HuH-7 (cell line): ENCODE data around the gene TSC2.

Source experiments
- DNase-seq: peaks from one replicate; pipeline ENCODE4 v3.0.0; 2011; ENCODE audit warnings: low spot score

TSC2 gene

DNA sequence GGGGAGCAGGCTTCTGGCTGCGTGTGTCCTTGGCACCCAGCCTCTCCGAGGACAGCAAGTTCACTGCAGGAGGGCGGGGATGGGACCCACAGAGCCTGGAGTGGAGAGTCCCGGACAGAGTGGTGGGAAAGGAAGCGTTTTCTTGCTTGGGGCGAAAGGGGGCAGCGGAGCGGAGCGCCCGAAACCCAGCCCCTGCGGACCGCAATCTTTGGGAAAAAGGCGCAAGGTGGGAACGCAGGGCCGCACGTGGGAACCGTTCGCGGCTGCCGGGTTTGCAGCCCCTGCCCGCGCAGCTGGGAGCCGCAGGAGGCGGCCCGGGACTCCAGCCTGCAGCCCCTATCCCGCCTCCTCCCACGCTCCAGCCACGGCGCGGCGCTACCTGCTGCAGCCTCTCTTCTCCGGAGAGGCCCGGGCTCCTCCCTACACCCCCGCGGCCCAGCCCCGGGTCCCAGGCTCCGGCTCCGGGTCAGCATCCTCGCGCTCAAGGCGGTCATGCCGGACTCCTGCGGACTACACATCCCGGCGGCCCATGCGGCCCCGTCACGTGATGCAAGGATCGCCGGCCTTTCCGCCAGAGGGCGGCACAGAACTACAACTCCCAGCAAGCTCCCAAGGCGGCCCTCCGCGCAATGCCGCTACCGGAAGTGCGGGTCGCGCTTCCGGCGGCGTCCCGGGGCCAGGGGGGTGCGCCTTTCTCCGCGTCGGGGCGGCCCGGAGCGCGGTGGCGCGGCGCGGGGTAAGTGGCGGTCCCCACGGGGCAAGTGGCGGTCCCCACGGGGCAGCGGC is at the start of gene TSC2, which contains the start of gene NTHL1:
Gene TSC2, plus strand, starts transcription at position 656 of the 786 bp plus-strand sequence. CDS start 631 bp downstream, outside the sequence.
Gene NTHL1, minus strand, starts transcription at position 505 of the 786 bp plus-strand sequence. Its CDS starts 11 bp downstream, at position 494.
- peak; percentile 96 for DNase-seq

DNA sequence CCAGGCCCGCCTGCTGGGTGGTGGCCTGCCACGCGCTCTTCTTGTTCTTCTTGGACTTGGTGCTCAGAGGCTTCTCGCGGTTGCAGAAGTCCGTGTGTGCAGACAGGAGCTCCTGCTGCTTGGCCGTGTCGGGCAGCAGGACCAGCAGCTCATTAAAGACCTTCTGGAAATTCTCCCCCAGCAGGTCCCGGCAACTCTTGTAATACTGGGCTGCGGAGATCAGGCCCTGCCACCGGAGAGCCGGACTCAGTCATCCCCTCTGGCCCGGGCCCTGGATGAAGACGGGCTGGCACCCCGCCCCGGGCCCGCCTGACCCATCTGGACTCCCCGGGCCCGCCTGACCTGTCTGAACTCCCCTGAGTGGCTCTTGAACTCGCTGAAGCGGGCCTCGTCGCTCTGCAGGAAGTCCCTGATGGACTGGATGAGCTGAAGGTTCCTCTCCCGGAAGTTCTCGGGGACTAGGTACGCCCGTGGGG is 49.4 kb upstream of the TSC2 start:
- DNase-seq, result no peak

DNA sequence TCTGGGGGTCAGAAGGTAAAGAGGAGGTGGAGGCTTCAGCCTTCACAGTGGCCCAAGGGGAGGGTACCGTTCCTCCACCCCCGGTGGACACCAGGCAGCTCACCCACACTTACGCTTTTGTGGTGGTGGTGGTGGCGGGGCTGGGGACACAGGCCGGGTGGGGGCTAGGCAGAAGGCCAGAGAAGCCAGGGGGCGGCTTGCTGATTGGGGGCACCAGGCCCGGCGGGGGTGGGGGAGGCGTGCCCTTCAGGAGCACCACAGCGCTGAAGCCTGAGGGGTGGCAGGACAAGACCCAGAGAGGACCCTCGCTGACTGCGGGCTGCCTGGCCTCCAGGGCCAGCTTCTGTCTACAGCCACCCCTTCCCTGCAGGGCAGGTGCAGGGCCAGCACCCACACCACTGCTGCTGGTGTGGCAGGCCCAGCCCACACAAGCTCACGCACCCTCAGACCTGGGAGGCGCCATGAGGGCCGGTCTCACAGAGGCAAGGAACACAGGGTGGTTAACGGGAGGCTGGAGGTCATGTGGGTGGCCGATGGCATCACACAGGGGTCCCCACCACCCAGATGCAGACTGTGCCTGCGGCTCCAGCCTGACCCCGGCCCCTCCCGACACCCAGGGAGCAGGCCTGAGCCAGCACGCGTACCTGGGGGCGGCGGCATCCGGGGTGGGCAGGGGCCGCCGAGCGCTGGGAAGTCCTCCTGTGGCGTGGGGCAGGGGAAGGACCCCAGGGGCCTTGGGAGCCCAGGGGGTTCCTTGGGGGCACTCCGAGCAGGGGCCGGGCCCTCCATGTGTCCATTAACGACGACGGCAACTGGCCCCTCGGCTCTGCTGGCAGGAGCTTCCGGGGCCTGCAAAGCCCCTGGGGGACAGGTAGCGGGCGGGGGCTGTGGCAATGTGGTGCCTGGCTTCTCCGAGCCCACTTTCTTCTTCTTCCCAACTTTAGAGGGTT is 48.7 kb upstream of the TSC2 start:
- DNase-seq, result no peak

DNA sequence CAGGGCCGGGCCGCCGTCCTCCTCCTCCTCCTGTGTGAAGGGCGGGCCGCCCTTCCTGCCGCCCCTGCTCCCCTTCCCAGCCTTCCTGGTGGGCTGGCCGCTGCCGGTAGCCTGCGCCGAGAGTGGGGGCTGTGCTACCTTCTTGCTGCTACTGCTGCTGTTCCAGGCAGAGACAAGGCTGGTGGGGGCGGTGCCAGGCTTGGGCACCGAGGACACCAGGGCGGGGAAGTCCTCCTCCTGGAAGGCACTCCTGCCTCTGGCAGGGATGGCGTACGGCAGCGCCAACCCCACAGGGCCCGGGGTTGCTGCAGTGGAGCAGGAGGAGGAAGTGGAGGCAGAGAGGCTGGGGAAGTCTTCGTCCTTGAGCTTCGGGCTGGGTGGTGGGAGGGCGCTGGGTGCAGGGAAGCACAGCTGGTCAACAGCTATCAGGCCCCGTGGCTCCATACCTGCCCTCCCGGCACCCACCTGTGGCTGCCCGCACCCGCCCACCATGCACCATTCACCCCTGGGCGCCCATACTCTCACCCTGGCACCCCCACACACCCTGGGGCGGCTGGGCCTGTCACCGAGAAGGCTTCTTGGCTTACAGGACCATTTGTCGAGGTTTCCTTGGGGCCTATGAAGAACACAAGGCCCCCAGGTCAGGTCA is 47.8 kb upstream of the TSC2 start:
- DNase-seq, result no peak

DNA sequence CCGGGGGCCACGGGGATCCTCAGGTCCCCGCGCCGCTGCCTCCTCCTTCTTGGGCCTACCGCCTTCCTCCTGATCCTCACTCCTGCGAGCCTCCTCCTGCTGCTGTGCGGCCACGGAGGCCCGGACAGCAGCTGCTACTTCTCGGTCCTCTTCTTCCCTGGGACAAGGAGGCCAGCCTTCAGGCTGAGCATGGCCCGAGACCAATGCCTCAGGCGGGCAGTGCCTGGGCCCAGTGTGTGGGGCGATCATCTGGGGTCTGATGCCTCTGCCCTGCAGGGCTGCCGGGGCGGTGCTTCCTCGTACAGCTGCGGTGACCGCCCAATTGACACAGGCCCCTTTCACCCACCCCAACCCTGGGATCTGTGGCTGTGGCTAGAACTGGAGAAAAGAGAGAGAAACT is 46.8 kb upstream of the TSC2 start:
- DNase-seq, result no peak

DNA sequence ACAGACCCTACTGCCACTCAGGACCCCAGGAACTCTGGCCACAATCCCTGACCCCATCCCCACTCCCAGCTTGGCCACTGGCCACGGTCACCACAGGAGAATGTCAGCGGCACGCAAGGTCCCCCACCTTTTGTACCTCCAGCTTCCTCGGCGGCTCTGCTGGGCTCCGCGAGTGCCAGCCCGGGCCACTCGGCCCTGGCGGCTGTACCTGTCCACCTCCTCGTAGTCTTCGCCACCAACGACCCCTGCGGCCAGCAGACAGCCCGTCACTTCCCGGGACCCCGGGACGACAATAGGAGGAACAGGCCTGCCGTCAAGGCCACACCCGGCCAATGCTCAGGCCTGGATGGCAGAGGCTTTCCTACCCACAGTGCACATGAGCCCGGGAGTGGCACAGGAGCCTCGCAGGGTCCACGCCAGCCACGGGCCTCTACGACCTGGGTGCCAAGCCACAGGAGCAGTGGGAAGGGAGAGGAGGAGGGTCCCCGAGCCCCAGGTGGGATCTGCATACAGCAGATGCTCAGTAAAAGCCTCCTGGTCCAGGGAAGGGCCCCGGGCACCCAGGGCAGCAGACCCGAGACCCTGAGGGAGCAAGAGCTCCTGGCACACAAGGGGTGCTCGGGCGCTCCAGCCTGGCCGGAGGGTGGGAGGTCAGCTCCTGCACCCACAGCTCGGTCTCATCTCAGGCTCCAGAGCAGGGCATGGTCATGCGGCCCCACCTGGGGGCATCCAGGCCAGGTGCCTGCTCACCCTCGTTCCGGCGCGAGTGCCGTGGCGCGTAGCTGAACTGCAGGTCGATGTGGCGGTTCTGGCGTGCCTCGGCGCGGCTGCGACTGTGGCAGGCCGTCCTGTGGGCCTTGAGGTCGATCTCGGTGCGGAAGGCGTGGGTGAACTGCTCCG is 46.1 kb upstream of the TSC2 start:
- no peak for DNase-seq

DNA sequence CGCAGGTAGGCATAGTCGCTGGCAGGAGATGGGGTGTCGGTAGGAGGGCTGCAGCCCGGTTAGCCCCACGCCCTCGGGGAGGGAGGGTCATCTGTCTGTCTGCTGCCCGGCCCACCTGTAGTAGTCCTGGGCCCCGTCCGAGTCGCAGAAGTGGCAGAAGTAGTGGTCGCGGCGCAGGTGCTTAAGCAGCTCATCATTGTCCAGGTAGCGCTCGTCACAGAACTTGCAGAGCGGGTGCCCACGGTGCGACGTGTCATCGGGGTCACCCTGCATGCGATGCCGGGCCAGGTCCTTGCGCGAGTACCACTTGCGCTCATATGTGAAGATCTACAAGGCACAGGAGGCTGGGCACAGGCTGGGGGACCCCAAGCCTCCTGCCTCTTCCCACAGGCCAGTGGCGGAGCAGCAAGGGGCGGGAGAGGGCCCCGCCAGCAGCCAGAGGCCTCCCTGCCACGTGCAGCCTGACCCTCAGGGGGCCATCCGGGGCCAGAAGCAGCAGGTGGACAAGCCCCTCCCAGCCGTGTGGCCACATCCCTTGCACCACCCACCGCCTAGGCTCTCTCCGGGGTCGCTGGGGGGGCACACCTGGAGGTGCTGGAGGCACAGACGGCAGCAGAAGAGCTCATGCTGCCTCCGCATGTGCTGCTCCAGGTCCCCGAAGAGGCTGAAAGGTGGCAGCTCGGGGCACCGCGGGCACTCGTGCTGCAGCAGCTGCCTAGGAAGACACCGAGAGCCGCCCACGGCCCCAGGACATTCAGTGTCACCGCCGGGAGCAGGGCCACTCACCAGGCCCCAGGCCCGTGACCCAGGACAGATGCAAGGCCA is 45.2 kb upstream of the TSC2 start:
- DNase-seq, result no peak

DNA sequence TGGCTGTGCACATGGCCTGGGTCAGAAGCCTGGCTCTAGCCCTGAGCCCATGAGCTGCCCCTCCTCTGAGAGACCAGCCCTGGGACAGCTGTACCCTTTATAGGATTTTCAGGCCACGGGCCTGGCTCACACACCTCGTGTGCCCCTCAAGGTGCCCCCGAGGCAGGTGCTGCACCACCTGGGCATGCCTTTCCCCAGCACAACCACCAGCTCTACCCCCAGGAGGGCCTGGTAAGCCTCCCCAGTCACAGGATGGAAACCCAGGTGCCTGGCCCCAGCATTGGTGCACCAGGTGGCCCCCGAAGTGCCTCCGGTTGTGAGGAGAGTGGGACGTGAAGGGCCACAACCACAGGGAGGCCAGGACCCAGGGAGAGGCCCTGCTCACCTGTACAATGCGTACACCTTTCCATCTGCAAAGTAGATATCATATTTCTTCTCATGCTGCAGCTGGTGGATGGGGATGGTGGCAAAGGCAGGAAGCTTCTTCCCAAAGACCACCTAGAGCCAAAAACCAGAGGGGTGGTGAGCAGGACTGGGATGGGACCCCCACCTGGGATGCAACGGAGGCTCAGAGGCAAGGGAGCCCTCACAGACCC is 44.5 kb upstream of the TSC2 start:
- DNase-seq, result no peak

DNA sequence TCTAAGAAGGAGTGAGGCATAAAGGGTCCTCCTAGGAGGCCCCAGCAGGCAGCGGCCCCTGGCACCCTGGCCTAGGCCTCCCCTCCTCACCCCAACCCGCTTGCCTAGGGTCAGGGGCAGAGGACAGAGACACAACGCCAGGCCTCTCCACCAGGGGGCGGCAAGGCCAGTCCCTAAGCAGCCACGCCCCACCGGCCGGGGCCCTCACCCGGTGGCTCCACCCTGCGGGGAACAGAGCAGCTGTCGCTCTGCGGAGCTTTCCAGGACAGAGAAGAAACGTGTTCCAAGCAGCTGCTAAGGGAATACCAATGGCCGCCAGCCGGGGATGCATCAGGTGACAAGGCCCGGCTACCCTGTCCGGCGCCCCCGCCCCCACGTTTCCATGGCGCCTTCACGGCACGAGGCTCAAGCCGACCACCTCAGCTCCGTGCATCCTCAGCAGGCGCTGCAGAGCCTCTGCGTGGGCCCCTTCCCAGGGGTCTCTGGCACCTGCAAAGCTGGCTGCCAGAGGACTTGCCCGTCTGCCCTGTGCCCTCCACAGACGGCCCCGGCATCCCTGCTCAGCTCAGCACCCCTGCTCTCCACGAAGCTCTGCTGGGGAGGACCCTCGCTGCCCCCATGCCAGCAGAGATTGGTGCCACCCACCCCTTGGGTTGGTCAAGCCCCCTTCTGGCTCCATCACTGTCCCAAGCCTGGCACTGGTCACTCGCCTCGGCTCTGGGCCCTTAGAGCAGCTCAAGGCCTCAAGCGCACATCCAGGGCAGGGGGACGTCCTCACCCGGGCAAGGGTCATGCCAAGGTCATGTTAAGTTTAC is 43.8 kb upstream of the TSC2 start:
- DNase-seq, result peak; percentile 97

DNA sequence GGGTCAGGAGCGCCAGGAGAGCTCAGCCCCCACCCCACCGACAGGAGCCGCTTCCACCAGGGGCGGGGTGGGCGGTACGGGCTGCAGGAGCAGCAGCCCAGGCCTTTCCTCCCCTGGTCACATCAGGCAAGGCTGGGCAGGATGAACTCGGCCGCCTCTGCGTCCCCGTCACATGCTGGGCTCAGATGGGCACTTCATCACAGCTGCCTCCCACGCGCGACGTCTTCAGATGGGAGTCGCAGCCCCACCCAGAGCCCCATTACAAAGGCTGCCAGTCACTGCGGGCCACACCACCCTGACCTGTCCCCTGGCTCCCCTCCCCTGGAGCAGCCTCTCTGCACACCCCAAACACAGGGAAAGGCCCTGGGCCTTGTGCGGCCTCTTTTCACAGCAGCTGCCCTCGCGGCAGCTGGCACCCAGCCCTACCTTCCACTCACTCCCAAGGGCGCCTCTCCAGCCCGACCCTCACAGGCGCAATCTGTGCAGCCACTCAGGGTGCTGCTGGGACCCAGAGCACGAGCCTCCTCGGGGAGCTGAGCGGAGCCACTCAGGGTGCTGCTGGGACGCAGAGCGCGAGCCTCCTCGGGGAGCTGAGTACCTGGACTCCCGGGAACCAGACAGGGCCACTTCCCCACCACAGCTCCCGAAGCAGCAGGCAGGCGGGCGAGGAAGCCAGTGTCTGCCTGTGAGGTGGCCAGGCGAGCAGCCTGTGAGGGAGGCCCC is 42.8 kb upstream of the TSC2 start:
- DNase-seq, result no peak

DNA sequence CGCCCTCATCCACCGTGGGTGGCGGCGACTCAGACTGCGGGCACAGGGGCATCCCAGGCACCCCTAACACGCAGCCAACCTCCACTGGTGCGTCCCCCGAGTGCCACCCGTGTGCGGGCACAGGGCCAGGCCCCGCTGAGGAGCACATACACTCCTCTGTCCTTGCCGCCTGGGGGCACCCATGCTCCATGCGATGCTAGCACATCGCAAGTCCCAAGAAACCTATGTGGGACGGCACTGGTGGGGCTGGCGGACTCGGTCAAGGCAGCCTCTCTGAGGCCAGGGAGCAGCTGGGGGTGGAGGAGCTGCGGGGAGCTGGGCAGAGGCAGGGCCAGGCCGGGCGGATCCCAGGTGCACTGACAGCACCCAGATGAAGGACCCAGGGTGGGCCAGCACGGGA is 42.1 kb upstream of the TSC2 start:
- DNase-seq, result no peak

DNA sequence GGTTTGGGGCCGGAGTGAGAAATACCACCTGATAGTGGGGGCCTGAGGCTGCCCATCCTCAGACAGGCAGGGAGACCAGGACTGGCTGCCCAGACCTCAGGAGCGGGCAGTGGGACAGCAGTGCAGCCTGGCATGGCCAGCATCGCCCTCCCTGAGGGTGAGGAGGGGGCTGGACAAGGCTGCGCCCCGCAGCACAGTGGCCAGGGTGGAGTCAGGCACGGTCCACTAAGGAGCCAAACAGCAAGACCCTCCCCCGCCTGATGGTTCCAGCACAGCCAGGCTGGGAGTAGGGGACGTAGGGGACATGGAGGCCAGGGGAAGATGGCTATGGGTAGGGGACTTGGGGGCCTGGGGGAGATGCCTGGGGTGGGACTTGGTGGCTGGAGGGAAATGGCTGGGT is 41.5 kb upstream of the TSC2 start:
- no peak for DNase-seq

DNA sequence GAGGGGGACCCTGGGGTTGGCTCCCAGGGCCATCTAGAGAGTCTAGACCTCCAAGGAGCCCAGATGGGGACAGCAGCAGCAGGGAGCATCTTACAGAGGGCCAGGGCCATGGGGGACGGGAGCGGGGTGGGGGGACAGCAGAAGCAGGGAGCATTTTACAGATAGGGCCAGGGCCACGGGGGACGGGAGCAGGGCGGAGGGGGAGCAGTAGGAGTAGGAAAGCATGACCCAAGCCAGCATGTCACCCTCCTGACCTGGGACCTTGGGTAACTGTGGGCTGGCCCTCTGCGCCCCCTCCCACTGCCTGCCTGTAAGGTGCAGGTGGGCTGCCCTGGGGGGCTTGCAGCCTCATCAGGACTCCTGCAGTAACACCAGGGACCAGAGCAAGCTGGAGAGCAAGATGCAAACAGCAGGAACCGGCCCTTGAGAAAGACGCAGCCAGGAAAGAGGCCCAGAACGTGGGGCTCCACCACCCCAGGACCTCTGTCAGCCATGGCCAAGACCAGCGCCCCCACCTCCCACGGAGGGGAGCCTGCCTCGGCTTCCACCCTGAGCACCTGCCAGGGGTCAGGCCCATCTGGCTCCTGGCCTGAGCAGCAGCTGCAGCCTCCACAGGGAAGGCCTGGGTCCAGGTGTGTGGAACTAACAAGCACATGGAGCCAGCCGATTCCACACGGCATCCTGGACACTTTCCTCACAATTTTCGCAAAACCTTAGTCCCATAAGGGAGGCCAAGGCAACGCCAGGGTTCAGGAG is 40.5 kb upstream of the TSC2 start:
- DNase-seq, result no peak

DNA sequence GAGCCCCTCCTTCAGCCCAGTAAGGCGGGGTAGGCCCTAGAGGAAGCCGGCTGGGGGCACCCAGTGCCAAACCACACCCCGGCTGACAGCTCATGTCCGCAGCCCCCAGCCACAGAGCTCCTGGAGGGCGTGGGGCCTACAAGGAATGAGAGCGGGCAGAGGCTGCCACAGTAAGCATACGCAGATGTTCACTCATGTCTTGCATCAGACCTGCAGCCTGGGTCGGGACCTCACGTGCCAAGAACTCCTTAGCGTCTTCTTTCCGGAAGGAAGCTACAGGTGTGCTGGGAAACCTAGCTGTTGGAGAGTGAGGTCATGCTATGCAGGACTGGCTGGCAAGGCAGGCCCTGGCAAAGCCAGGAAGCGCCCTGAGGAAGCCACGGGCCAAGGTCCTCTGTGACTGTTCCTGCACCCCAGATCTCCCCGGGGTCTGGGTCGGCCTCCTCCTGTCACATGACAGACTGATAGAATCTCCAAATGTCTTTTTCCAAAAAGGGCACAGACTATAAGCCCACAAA is 39.7 kb upstream of the TSC2 start:
- no peak for DNase-seq

DNA sequence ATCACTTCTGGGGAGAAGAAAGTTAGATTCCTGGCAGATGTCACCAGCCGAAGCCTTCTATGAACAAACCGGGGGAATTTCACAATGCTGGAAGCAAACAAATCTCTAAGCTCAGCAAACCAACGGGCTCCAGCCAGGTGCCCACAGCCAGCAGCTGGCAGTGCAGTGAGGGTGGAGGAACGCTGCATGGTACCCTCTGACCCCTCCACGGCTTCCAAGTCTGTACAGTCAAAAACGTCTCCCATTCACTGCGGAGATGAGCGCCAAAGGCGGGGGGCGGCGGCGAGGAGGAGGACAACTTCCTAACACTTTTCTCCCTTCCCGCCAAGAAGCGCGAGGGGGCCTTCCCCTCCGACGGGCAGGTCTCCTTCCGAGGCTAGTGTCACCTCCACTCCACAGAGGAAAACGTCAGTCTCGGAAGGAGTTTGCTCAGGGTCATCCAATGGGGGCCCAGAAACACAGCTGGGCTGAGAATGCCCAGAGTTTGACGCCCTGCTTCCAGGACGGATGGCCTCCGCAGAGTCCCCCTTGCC is 39.1 kb upstream of the TSC2 start:
- DNase-seq, result no peak

DNA sequence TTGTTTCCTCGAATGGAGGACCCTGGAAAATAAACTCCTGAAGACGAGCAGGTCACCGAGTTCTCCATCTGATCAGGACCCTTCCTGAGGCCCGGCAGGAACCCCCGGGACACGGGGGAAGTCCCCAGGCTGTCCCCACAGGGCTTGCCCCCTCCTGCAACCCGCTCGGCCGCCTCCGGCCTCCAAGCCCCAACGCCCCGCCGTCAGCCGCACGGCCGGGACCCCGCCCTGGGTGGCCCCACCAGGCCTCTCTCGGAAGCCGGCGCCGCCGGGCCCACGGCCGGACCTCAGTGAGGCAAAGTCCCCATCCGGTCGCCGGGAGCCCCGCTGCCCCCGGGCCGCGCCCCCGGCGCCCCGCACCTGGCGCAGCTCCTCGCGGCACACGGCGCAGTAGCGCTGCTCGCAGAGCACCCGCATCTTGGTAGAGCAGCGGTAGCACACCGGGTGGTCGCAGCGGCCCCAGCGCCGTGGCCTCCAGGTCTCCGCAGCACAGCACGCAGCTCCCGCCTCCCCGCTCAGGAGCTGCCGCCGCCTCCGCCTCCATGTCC is 38.5 kb upstream of the TSC2 start:
- DNase-seq, result no peak
